Measurements from ENCODE around the gene ZNF512B.

Gene ZNF512B

GRCh38 chr20:63979557-63980316, 10.0 kb upstream of the ZNF512B start, which contains the start of gene SAMD10 (continued):
- no peak for TF ChIP-seq SCRT2 (tag by site-specific recombination; IDR thresholded peaks at IDR 0.05)
- TF ChIP-seq ZNF510 (tag by site-specific recombination; IDR thresholded peaks at IDR 0.05; ENCODE audit: insufficient replicate concordance): no peak
- no peak for TF ChIP-seq ZNF274 (IDR thresholded peaks at IDR 0.05; ENCODE audit: low read length)
- no peak for TF ChIP-seq ZNF274 (tag by site-specific recombination; IDR thresholded peaks at IDR 0.05; ENCODE audit: borderline replicate concordance)
- TF ChIP-seq PRDM1 (tag by site-specific recombination; IDR thresholded peaks at IDR 0.05): no peak
- TF ChIP-seq ZNF23 (tag by site-specific recombination; IDR thresholded peaks at IDR 0.05; ENCODE audit: borderline replicate concordance): no peak
- no peak for TF ChIP-seq ZNF48 (tag by site-specific recombination; IDR thresholded peaks at IDR 0.05)
- no peak for TF ChIP-seq PRDM2 (tag by site-specific recombination; IDR thresholded peaks at IDR 0.05; ENCODE audit: borderline replicate concordance)
- no peak for TF ChIP-seq ZNF596 (tag by site-specific recombination; IDR thresholded peaks at IDR 0.05)
- no peak for TF ChIP-seq ZNF626 (tag by site-specific recombination; IDR thresholded peaks at IDR 0.05)
- TF ChIP-seq ZNF837 (tag by site-specific recombination; IDR thresholded peaks at IDR 0.05): no peak
- TF ChIP-seq REST (tag by site-specific recombination; IDR thresholded peaks at IDR 0.05): no peak
- no peak; the same call in 1 of the 2 replicates for TF ChIP-seq ZNF629 (tag by site-specific recombination; IDR thresholded peaks at IDR 0.05)
- TF ChIP-seq ZNF221 (tag by site-specific recombination; IDR thresholded peaks at IDR 0.05; ENCODE audit: borderline replicate concordance): no peak
- TF ChIP-seq ZNF558 (tag by site-specific recombination; IDR thresholded peaks at IDR 0.05): no peak
- no peak for TF ChIP-seq ZNF791 (tag by site-specific recombination; IDR thresholded peaks at IDR 0.05)
- TF ChIP-seq PRDM4 (tag by site-specific recombination; IDR thresholded peaks at IDR 0.05): 0 out of 2 replicates have a peak, but pooled peaks have one; percentile 11
- TF ChIP-seq ZNF585B (tag by site-specific recombination; IDR thresholded peaks at IDR 0.05): no peak
- TF ChIP-seq ZNF223 (tag by site-specific recombination; IDR thresholded peaks at IDR 0.05): no peak
- no peak for TF ChIP-seq ZNF416 (tag by site-specific recombination; IDR thresholded peaks at IDR 0.05)
- no peak for TF ChIP-seq INSM2 (tag by site-specific recombination; IDR thresholded peaks at IDR 0.05)
- no peak for TF ChIP-seq ZNF146 (tag by site-specific recombination; IDR thresholded peaks at IDR 0.05)
- TF ChIP-seq ZFP37 (tag by site-specific recombination; IDR thresholded peaks at IDR 0.05): no peak
- no peak for TF ChIP-seq GLI4 (tag by site-specific recombination; IDR thresholded peaks at IDR 0.05)
- TF ChIP-seq ZNF114 (tag by site-specific recombination; IDR thresholded peaks at IDR 0.05): no peak
- TF ChIP-seq ZNF704 (tag by site-specific recombination; IDR thresholded peaks at IDR 0.05): no peak

All from HEK293 (cell line).